Activated CD8-positive, alpha-beta memory T cell treated with anti-CD3 and anti-CD28 coated beads for 36 hours (primary cell): ENCODE results near the gene MAN1B1. TPM values are rescaled to one million over a fixed set of nuclear protein-coding genes. Genes with fewer than 3 reads are reported as not detected.

Experiments used
- CTCF ChIA-PET: fragments of 350-600 bp; sonication (Branson Sonifier 250); formaldehyde crosslinking; loops from one replicate; lab custom pipeline; 2021; ENCODE audit warnings: antibody characterized with exemption; lab: Charles Lee
- POLR2A ChIA-PET: fragments of 350-600 bp; sonication (Branson Sonifier 250); formaldehyde crosslinking; loops from one replicate; lab custom pipeline; 2021; ENCODE audit warnings: antibody characterized with exemption; lab: Charles Lee
- total RNA-seq, 2 experiments: library from RNA; stranded (reverse); gene quantifications; one replicate each; pipeline ENCODE4 v1.2.3, GENCODE V29; 2021

Gene MAN1B1
- total RNA-seq, 2 experiments from 2014 or later = 30.0 to 34.1 TPM

DNA sequence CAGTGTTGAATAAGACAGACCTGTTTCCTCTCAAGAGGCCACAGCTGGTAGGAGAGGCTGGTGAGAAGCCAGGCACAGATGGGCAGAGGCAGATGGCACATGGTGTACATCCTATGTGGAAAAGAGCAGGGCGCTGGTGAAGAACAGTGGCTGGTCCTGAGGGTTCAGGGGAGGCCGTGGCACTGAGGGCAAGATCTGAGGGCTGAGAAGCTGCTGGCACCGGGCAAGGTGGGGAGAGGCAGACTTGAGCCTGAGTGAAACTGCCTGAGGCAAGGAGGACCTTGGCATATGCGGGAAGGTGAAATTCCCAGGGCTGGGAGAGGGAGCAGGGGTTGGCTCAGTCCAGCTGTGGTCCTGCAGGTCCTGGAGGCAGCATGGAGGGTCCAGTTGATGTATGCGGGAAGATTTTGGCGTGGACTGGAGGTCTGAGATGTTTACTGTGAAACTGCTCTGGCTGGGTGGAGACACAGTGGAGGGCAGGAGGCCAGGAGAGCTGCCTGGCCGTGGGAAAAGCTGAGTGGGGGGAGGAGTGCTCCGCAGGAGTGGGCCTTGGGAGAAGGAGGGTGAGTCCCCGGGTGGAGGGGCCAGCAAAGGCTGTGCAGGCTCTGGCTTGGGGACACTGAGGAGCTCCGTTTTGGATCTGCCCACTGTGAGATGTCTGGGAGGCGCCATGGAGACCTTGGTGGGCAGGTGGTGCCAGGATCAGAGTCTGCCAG, 2.6 kb downstream of the MAN1B1 start:
- POLR2A ChIA-PET = interaction anchor here (1.1 kb wide), 1 partner anchor 19 kb away, joined by 3 read pairs; no protein-coding TSS in a partner anchor
- CTCF ChIA-PET = interaction anchor here (1.0 to 8.4 kb wide), 2 partner anchors 22 to 147 kb away, joined by 3 to 72 read pairs; partner anchors contain the start of gene SAPCD2

DNA sequence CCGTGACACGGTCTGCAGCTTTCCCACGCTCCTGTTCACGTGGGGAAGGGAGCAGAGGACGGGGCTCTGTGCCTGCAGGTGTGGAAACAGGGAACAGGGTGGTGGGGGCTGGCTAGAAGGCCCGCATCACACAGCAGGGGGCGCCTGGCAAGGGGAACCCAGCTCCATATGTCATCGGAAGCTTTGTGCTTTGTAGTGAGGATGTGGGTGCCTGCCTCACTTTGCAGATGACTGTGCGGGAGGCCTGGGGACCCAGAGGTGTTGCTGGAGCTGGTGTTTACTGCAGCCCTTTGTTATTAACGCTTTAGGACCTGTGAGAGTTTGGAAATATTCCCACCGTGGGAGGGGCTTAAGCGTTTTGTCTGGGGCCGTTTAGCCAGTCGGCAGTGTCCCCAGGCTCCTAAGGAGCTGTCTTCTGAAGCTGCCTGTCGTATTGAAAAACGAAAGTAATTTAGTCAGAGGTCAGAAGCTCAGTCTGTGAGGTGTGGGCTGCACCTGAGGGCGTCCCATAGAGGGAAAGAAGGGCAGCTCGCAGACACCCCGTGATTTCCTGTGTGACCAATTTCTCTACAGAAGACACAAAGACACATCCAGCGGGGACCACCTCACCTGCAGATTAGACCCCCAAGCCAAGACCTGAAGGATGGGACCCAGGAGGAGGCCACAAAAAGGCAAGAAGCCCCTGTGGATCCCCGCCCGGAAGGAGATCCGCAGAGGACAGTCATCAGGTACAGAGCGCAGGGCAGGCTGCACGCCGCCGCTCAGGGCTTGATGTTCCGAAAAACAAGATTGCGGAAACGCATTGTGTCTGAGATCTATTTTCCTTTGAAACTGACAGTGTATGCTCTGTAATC, 9.1 kb downstream of the MAN1B1 start:
- ChIA-PET POLR2A (interaction anchor here (0.6 to 2.5 kb wide), 10 partner anchors 9 to 669 kb away, joined by 3 to 33 read pairs (median 5); partner anchors contain the start of genes ANAPC2, MAN1B1, SAPCD2 and SSNA1), CTCF (interaction anchor here (0.5 to 2.7 kb wide), 19 partner anchors 9 to 289 kb away, joined by 3 to 15 read pairs (median 4); partner anchors contain the start of genes FUT7, MAN1B1, RABL6 and SAPCD2)

DNA sequence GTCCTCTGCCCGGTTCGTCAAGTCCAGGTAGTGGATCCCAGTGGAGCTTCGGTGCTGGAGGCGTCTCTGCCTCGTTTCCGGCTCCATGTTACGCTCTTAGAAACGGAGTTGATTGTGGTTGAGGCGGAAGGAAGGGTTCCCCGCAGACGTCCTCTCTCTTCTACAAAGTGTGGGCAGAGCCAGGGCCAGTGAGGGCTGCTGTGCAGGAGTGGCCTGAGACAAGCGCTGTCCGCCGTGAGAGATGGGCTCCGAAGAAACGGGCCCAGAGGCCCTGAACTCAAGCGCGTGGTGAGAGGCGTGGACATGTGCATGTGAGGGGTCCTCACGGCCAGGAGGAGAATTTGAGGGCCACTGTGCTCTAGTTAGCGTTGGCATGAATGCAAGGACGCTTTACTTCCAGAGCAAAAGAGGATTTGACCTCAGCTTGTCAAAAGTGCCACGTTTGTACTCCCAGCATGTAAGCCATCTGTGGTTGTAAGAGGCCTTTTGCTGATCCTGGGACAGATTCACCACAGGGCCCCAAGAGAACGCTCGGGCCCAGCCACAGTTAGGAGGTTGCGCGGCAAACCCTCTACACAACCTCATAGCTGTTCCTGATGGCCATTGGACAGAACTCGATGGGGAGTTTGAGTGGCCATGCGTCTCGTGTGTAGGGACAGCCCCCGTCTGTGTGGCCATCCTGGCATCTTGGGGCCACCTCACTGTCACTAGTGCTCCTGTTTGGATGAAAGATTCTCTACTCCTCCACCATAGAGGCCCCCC, 10.2 kb downstream of the MAN1B1 start:
- POLR2A ChIA-PET = interaction anchor here (1.2 to 2.5 kb wide), 5 partner anchors 11 to 72 kb away, joined by 3 to 33 read pairs (median 5); partner anchors contain the start of genes MAN1B1 and SAPCD2
- CTCF ChIA-PET = interaction anchor here (0.6 to 2.7 kb wide), 5 partner anchors 10 to 152 kb away, joined by 3 to 15 read pairs (median 6); partner anchors contain the start of genes MAN1B1 and SAPCD2

DNA sequence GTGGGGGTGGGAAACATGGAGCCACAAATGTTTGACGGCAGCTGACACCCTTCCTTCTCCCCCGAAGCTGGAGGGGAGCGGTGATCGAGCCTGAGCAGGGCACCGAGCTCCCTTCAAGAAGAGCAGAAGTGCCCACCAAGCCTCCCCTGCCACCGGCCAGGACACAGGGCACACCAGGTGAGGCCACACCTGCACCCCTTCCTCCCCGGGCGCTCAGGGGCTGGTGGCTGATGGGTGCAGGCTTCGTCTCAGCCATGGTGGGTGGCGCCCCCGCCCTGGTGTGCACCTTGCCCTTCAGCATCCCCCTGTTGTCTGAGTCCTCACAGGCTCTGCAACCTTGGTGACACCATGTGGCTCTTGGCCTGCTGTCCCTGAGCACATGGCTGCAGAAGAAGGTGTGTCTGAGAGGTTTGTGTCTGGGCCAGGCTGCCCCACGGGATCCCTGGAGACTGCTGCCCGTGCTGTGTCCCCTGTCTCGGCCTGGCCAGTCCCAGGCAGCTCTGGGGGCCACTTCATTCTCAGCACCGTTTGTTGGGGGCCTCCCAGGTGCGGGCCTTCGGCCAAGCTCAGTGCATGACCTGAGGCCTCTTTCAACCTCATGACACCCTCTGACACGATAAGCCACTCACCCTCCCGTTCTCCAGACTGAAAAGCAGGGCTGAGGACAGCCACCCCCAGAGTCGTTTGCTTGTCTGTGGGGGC, 11.1 kb downstream of the MAN1B1 start:
- ChIA-PET CTCF (interaction anchor here (0.6 to 2.7 kb wide), 2 partner anchors 139 to 151 kb away, joined by 3 to 14 read pairs; no protein-coding TSS in a partner anchor), POLR2A (interaction anchor here (1.2 to 2.5 kb wide), 2 partner anchors 12 to 71 kb away, joined by 3 to 33 read pairs; partner anchors contain the start of gene MAN1B1)

DNA sequence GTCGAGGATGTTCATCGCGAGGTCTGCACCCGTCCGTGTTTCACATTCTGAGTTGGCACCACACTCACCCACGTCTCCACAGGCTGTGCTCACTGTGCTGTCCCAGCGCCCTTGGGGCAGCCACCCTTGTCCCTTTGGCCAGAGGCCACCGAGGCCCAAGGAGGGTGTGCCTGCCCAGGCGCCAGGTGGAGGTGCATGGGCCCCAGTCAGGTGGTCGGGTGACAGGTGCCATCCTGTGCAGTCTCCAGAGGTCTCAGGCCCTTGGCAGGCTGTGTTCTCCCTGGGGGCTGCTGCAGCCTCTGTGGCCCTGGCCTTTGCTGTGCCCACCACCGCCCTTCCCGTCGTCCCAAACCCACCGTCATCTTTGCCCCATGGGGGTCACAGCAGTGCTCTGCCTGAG, 12.4 kb downstream of the MAN1B1 start:
- CTCF ChIA-PET = no interaction called here
- POLR2A ChIA-PET = no interaction called here

DNA sequence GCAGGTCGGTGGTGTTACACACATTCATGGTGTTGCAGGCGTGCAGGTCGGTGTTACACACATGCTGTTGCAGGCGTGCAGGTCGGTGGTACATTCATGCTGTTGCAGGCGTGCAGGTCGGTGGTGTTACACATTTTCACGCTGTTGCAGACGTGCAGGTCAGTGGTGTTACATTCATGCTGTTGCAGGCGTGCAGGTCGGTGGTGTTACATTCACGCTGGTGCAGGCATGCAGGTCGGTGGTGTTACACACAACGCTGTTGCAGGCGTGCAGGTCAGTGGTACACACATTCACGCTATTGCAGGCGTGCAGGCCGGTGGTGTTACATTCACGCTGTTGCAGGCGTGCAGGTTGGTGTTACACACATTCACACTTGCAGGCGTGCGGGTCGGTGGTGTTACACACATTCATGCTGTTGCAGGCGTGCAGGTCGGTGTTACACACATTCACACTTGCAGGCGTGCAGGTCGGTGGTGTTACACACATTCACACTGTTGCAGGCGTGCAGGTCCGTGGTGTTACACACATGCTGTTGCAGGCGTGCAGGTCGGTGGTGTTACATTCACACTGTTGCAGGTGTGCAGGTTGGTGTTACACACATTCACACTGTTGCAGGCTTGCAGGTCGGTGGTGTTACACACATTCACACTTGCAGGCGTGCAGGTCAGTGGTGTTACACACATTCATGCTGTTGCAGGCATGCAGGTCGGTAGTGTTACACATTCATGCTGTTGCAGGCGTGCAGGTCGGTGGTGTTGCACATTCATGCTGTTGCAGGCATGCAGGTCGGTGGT, 16.6 kb downstream of the MAN1B1 start:
- CTCF ChIA-PET = no interaction called here
- POLR2A ChIA-PET = no interaction called here

DNA sequence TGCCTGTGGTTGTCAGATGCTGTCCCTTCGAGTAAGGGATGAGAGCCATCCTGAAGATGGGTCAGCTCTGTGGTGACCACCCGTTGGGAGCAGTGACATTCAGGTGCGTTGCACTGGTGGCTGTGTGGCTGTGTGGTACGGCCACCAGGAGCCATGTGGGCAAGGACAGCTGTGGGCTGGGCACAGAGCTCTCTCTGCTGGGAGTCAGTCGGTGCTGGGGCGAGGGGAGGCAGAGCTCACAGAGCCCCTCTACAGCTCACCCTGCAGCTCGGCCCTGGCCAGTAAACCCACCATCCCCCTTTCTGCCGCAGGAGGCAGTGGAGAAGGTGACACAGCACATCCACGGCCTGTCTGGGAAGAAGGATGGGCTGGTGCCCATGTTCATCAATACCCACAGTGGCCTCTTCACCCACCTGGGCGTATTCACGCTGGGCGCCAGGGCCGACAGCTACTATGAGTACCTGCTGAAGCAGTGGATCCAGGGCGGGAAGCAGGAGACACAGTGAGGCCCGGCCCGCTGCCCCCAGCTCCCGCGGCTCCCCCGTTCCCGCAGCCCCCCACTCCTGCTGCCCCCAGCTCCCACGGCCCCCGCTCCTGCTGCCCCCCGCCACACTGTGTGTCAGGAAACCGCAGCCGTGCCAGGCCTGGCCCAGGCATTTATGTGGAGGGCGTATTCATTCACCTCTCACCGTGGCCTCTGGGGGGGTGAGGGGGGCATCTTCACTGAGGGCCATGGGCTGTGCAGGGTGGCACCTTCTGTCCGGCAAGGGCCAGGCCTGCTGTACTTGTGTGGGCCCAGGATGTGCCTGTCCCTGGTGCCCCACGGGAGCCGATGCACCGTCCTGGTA, 19.3 kb downstream of the MAN1B1 start:
- POLR2A ChIA-PET = interaction anchor here (1.1 to 1.2 kb wide), 2 partner anchors 10 to 64 kb away, joined by 5 read pairs; partner anchors contain the start of gene LRRC26
- CTCF ChIA-PET = interaction anchor here (1.2 kb wide), 1 partner anchor 121 kb away, joined by 3 read pairs; the partner anchor contains the start of gene RNF224

DNA sequence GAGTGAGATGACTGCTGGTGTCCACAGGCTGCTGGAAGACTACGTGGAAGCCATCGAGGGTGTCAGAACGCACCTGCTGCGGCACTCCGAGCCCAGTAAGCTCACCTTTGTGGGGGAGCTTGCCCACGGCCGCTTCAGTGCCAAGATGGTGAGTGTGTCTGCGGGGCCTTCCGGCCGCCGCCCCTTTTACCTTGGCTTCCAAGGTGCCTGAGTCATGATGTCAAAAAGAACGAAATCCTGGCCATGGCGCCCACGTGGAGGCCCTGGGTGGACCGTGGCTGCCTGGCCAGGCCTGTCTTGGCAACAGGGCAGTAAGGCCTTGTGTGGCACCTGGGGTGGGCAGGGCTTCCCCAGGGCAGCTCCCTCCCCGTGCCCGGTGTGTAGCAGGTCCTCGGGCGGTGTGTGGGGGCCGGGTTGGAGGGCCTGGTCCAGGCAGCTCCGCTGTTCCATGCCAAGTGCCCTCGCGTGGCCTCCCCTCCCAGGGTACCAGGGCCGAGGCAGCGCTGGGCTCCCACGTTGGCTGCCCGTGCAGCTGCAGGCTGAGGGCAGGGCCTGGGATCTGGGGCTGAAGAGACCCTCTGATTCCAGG, 20.0 kb downstream of the MAN1B1 start:
- ChIA-PET CTCF (interaction anchor here (0.8 to 1.1 kb wide), 2 partner anchors 11 to 130 kb away, joined by 3 read pairs; no protein-coding TSS in a partner anchor), POLR2A (interaction anchor here (0.8 to 1.1 kb wide), 2 partner anchors 63 to 116 kb away, joined by 3 to 5 read pairs; partner anchors contain the start of gene LRRC26)

DNA sequence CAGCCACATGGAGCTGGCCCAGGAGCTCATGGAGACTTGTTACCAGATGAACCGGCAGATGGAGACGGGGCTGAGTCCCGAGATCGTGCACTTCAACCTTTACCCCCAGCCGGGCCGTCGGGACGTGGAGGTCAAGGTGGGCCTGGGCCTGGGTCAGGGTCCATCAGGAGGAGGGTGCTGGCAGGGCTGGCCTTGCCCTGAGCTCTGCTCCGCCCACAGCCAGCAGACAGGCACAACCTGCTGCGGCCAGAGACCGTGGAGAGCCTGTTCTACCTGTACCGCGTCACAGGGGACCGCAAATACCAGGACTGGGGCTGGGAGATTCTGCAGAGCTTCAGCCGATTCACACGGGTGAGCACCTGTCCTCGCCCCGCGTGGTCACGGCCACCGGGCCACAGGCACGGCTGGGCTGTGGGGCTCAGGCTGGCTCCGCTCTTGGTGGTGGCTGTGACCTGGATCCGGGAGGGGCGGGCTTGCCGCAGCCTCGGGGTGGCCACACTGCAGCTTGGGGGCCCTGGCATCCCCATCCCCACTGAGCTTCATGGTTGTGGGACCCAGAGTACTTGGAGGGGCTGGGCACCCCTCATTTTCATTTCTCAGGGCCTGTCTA, 20.6 kb downstream of the MAN1B1 start:
- POLR2A ChIA-PET = interaction anchor here (0.8 to 1.1 kb wide), 2 partner anchors 62 to 116 kb away, joined by 3 to 5 read pairs; partner anchors contain the start of gene LRRC26
- CTCF ChIA-PET = interaction anchor here (0.8 to 1.1 kb wide), 2 partner anchors 12 to 129 kb away, joined by 3 read pairs; no protein-coding TSS in a partner anchor

DNA sequence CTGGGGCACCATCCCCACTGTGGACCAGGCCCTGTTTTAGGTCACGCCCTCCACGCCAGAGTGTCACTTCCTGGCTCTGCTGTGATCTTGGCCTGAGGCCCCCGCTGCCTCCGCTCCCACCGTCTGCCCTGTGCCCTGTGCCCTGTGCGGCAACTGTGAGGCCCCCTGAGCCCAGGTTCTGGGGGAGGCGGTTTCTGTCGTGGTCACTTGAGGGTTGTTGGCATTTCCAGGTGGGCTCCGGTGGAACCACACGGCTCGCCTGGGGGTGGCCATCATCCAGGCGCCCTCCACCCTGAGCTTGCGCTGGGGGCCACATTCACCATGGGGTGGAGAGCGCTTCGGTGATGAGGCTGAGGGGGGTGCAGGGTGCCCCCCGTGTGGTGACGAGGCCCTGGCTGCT, 21.2 kb downstream of the MAN1B1 start:
- POLR2A ChIA-PET = interaction anchor here (1.4 kb wide), 1 partner anchor 19 kb away, joined by 3 read pairs; no protein-coding TSS in a partner anchor
- CTCF ChIA-PET = interaction anchor here (1.1 kb wide), 1 partner anchor 12 kb away, joined by 3 read pairs; no protein-coding TSS in a partner anchor

DNA sequence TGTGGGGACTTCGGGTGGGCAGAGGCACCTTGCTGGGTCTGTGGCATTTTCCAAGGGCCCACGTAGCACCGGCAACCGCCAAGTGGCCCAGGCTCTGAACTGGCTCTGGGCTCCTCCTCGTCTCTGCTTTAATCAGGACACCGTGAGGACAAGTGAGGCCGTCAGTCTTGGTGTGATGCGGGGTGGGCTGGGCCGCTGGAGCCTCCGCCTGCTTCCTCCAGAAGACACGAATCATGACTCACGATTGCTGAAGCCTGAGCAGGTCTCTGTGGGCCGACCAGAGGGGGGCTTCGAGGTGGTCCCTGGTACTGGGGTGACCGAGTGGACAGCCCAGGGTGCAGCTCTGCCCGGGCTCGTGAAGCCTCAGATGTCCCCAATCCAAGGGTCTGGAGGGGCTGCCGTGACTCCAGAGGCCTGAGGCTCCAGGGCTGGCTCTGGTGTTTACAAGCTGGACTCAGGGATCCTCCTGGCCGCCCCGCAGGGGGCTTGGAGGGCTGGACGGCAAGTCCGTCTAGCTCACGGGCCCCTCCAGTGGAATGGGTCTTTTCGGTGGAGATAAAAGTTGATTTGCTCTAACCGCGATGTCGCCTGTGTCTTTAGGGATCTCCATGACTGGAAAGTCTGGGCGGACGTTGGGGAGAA, 21.9 kb downstream of the MAN1B1 start:
- CTCF ChIA-PET = interaction anchor here (1.2 kb wide), 1 partner anchor 128 kb away, joined by 3 read pairs; no protein-coding TSS in a partner anchor

DNA sequence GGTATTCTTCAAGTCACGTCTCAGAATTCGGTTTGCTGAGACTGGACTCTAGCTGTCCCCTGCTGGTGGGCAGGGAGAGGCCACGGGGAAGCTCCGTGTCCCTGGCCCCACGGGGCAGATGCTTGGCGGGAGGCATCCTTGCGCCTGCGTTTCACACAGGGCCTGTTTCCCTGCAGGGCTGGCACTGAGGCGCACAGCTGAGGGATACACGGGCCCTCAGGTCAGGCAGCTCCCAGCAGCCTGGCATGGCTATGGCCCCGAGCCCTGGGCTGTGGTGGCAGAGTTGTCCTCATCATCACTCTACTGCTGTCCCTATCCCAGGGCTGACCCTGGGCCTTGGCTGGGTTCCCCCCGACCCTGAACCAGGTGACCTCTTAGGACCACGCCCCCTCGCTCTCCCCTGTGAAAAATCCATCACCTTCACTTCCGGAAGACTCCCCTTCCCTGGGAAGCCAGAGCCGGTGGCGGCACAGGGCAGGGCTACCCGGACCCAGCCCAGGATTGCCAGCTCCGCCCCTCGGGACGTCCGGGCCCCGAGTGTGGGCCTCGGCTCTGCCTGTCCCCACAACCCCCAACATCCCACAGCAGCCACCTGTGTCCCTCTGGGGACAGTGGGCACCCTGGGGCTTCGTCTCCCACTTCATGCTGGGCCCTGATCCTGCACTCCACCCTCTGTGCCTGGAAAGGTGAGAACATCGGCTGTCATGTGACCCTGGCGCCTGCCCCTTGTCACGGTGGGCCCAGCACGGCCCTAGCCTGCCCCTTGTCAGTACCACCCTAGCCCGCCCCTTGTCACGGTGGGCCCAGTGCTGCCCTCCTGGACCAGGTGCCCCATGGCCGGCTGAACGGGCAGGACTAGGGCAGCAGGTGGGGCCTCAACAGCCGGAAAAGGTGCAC, 22.7 kb downstream of the MAN1B1 start:
- POLR2A ChIA-PET = interaction anchor here (0.6 to 1.4 kb wide), 2 partner anchors 21 to 226 kb away, joined by 3 to 5 read pairs; no protein-coding TSS in a partner anchor
- CTCF ChIA-PET = interaction anchor here (0.6 to 1.2 kb wide), 2 partner anchors 10 to 127 kb away, joined by 3 to 5 read pairs; no protein-coding TSS in a partner anchor

More for the DNA sequence above, 21.9 kb downstream of the MAN1B1 start:
- POLR2A ChIA-PET = interaction anchor here (0.6 to 1.4 kb wide), 2 partner anchors 20 to 225 kb away, joined by 3 to 5 read pairs; no protein-coding TSS in a partner anchor
